Measurements from ENCODE around the gene STARD5. TPM values are rescaled to one million over a fixed set of nuclear protein-coding genes. Genes with fewer than 3 reads are reported as not detected.

The STARD5 gene
- total and polyA plus RNA-seq, 2 of the 8 experiments (the other 6 are each of a cell fraction or from before 2014, with no cell fraction given), result 5.5 to 10.4 TPM

GRCh38 chr15:81362790-81363189 is 38.8 kb upstream of the STARD5 start:
- POLR2A ChIA-PET (ENCODE audit: partially characterized antibody), result no interaction called here

More at GRCh38 chr15:81362790-81363189, 38.8 kb upstream of the STARD5 start:
- Histone ChIP-seq H3K4ac (replicated peaks; ENCODE audit: insufficient read length, low read depth, low read length) (no peak overlapping the region), H3K56ac (replicated peaks; ENCODE audit: insufficient read length, low read depth, low read length) (no peak overlapping the region), H3K79me1 (ENCODE audit: low read depth, low read length) (no peaks in the 10 kb centered on the region), H3K36me3 (ENCODE audit: control insufficient read depth in 2 of 4, insufficient read depth in 4 of 4, low read length in 3 of 4) (no peaks in the 10 kb centered on the region), H2BK5ac (ENCODE audit: low read depth, low read length) (no peak overlapping the region), H3K9ac (replicated peaks in 1 of 4; ENCODE audit: extremely low read depth in 1 of 4, low read depth in 3 of 4, low read length in 3 of 4) (no peak overlapping the region), H2BK12ac (ENCODE audit: low read depth, low read length) (no peak overlapping the region), H3K4me2 (ENCODE audit: insufficient read depth in 1 of 2, low read depth in 2 of 2, low read length in 2 of 2) (no peak overlapping the region), H3K4me3 (ENCODE audit: extremely low read depth in 1 of 4, insufficient read depth in 2 of 4, low read depth in 3 of 4, low read length in 4 of 4) (no peak overlapping the region), H4K8ac (ENCODE audit: extremely low read depth, insufficient read depth, low read length) (no peak overlapping the region), H4K91ac (replicated peaks; ENCODE audit: insufficient read length, low read length) (no peak overlapping the region), H2AFZ (ENCODE audit: low read length) (no peak overlapping the region), H3K79me2 (ENCODE audit: control insufficient read depth in 1 of 2, insufficient read depth in 2 of 2, low read length in 2 of 2) (no peaks in the 10 kb centered on the region), H3K18ac (ENCODE audit: extremely low read depth, low read length) (no peak overlapping the region), H3K27ac (ENCODE audit: low read depth, low read length) (no peak overlapping the region), H4K20me1 (replicated peaks in 1 of 2; ENCODE audit: control insufficient read depth in 1 of 2, insufficient read depth in 2 of 2, low read length in 2 of 2) (no peaks in the 10 kb centered on the region), H3K14ac (ENCODE audit: insufficient read length) (no peak overlapping the region), H2BK120ac (replicated peaks; ENCODE audit: low read depth, low read length) (no peak overlapping the region), H3K23ac (ENCODE audit: insufficient read length) (no peak overlapping the region), H3K9me3 (ENCODE audit: insufficient read depth in 2 of 2, low read depth in 1 of 2, low read length in 1 of 2) (no peaks in the 10 kb centered on the region), H2BK20ac (ENCODE audit: low read length) (no peak overlapping the region), H2AK5ac (ENCODE audit: low read depth, low read length) (no peak overlapping the region), H2BK15ac (ENCODE audit: low read length) (no peak overlapping the region), H3K4me1 (replicated peaks in 1 of 4; ENCODE audit: control insufficient read depth in 3 of 4, insufficient read depth in 4 of 4, low read length in 3 of 4) (no peaks in the 10 kb centered on the region), H3K27me3 (replicated peaks in 1 of 4; ENCODE audit: control insufficient read depth in 3 of 4, extremely low read depth in 1 of 4, insufficient read depth in 3 of 4, low read length in 3 of 4) (no peaks in the 10 kb centered on the region), H3K23me2 (ENCODE audit: low read depth, low read length) (no peaks in the 10 kb centered on the region), H4K5ac (ENCODE audit: insufficient read length, low read depth, low read length) (no peak overlapping the region)
- FAIRE-seq (no peak), DNase-seq (ENCODE audit: low read depth in 1 of 2, low spot score in 2 of 2) (no peak)
- 88% methylated on average over 11 of the region's 11 CpGs; no CpG with 5 or more reads in 1 of the 2 experiments for WGBS, 2 experiments (ENCODE audit: extremely low coverage in 1 of 2, insufficient coverage in 1 of 2, insufficient read length in 1 of 2, insufficient replicate concordance in 2 of 2, low coverage in 1 of 2, low lambda C conversion rate in 2 of 2, missing lambda C conversion rate in 1 of 2)
- no peak for TF ChIP-seq TAF1 (IDR thresholded peaks at IDR 0.05; ENCODE audit: low read depth, low read length)
- TF ChIP-seq BRCA1 (IDR thresholded peaks at IDR 0.05; ENCODE audit: low read depth, low read length), result no peak
- TF ChIP-seq NANOG (IDR thresholded peaks at IDR 0.05; ENCODE audit: insufficient read depth, low read depth, low read length, poor library complexity, severe bottlenecking), result no peak
- no peak for TF ChIP-seq POLR2A (IDR thresholded peaks at IDR 0.05; ENCODE audit: control extremely low read depth in 1 of 2, low read depth in 2 of 2, low read length in 2 of 2)
- TF ChIP-seq GTF2F1 (IDR thresholded peaks at IDR 0.05; ENCODE audit: borderline replicate concordance, low read depth, low read length), result no peak
- no peak for TF ChIP-seq FOSL1 (IDR thresholded peaks at IDR 0.05; ENCODE audit: insufficient read depth, low read depth, low read length)
- no peak for TF ChIP-seq SRF (IDR thresholded peaks at IDR 0.05; ENCODE audit: low read depth, low read length)
- TF ChIP-seq TBP (IDR thresholded peaks at IDR 0.05; ENCODE audit: low read depth, low read length), result peak; percentile 42; the same call in 1 of the 2 replicates
- CTCF ChIA-PET (ENCODE audit: partially characterized antibody), result interaction anchor here (1.4 kb wide), 1 partner anchor 18 kb away, joined by 4 read pairs; no protein-coding TSS in a partner anchor

Data from H1 (cell line).